LNCaP clone FGC (cell line): ENCODE measurements around the gene AKR1E2.

Experiments
- DNase-seq: peaks from one replicate; pipeline ENCODE4 v3.0.0-alpha.2; 2011; ENCODE audit warnings: low read depth
- H3K4me3 ChIP-seq: 2 replicates; pipeline ENCODE4 v1.5.1; 2011; ENCODE audit warnings: mild to moderate bottlenecking, low read depth, low read length, control low read depth
- TF ChIP-seq, protein P1 (sequence below): IDR thresholded peaks from 2 replicates; pipeline ENCODE4 v1.5.1; 2012; ENCODE audit warnings: mild to moderate bottlenecking; ENCODE audit not compliant: control insufficient read depth, insufficient read depth; ENCODE audit errors: extremely low read depth

The AKR1E2 gene

DNA sequence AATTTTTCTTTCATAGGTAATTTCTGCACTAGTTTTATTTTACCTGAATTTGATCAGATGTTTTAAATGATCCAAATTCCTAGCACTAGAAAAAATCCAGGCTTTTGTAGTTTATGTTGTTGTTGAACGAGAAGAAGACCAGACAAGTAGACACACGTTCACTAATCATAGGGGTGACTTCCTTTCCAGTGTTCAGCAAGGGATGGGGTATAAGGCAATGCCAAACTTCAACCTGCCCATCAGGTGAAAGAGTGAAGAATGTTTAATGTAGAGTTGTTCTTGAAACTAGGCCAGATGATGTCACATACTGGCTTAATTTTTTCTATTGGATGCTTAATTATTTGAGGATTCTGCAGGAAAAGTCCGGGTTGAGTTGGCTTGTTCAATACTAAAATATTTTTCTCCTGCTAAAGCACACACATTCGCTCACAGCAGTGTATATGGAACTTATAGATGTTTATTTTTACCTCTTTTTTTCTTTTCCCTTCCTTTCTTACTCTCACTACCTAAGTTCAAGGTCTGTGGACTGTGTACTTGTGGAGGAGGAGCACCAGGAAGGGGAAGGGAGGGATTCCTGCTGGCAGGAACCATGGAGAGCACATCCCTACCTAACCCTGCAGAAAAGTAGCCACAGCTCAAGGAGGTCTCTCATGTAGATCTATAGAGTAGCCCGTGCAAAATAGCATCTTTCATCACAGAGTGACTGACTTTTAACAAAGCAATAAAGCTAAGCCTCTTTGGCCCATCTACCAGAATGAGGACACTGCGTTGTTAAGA, 23.1 kb upstream of the AKR1E2 start:
- DNase-seq: no peak
- H3K4me3 ChIP-seq: no peak overlapping the region
- TF ChIP-seq, protein P1, sequence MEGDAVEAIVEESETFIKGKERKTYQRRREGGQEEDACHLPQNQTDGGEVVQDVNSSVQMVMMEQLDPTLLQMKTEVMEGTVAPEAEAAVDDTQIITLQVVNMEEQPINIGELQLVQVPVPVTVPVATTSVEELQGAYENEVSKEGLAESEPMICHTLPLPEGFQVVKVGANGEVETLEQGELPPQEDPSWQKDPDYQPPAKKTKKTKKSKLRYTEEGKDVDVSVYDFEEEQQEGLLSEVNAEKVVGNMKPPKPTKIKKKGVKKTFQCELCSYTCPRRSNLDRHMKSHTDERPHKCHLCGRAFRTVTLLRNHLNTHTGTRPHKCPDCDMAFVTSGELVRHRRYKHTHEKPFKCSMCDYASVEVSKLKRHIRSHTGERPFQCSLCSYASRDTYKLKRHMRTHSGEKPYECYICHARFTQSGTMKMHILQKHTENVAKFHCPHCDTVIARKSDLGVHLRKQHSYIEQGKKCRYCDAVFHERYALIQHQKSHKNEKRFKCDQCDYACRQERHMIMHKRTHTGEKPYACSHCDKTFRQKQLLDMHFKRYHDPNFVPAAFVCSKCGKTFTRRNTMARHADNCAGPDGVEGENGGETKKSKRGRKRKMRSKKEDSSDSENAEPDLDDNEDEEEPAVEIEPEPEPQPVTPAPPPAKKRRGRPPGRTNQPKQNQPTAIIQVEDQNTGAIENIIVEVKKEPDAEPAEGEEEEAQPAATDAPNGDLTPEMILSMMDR: no peak

DNA sequence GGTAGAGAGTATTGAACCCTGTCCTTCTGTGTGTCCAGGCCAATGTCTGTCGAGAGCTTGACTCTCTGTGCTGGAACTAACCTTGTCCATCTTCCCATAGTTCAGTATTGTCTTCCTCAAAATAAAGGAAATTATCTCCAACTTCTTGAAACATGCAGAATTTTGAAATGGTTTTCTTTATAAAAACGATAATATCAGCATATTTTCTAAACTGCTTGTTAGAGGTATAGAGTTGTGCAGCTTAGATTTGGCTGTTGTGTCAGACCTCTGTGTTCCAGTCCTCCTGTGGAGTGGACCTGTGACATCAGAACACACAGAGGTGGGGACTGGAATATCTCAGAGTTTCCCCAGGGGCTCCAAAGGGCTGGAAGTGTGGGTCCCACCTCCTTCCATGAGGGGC, 22.2 kb upstream of the AKR1E2 start:
- TF ChIP-seq, protein P1: no peak
- no peak overlapping the region for H3K4me3 ChIP-seq
- no peak for DNase-seq

DNA sequence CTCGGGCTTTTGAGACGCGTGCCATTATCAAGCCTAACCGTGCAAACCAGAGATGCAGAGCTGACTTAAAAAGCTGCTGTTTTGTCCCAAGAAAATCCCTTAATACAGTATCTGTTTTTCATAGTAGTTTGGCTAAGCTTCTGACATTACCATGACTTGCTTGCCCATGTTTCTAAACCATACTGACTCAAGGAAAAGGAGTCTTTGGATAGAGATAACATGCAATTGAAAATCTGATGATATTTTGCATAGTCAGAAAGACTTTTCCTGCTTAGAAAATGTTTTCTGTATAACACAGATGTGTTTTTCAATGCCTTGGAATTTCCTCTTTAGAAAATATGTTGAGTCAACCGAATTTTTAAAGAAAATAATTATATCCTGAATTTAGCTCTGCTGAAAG, 21.5 kb upstream of the AKR1E2 start:
- TF ChIP-seq, protein P1: no peak
- DNase-seq: no peak
- H3K4me3 ChIP-seq: no peak overlapping the region

DNA sequence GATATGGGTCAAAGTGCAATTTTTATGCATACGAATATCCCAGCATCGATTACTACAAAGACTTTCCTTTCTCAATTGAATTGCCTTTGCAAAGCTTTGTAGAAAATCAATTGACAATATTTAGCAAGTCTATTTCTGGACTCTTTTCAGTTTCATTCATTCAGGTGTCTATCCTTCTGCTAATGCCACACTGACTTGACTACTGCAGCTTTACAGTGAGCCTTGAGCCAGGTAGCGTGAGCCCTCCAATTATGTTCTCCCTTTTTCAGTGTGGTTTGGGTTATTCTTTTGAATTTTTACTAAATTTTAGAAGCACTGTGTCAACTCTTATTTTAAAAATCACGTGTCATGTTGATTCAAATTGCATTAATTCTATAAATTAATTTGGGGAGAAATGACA, 19.5 kb upstream of the AKR1E2 start:
- H3K4me3 ChIP-seq: no peak overlapping the region
- no peak for DNase-seq
- TF ChIP-seq, protein P1: no peak

DNA sequence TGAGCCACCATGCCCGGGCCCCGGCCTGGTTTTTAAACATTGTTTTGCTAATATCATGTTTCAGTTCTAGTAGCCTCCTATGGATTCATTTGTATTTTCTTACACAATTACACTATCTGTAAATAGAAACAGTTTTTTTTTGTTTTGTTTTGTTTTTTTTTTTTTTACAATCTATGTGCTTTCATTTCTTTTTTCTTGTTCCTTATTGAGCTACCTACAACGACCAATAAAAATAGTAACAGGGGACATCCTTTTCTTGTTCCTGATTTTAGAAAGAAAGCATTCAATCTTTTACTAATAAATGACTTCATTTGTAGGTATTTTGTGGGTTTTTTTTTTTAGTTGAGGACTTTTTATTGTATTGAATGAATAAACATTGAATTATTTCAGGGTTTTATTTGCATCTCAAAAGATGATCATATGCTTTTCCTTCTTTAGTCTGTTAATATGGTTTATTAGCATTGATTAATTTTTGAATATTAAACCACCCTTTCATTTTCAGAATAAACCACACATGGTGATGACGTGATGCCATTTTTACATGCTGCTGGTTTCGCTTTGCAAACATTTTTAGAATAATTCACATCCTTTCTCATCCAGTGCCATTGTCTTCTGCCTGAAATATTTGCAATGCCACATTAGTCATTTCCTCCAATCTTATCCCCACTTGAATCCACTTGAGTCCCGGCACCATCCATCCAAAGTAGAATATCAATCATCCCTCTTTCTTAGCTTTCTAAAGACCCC, 18.1 kb upstream of the AKR1E2 start:
- no peak overlapping the region for H3K4me3 ChIP-seq
- TF ChIP-seq, protein P1: no peak

DNA sequence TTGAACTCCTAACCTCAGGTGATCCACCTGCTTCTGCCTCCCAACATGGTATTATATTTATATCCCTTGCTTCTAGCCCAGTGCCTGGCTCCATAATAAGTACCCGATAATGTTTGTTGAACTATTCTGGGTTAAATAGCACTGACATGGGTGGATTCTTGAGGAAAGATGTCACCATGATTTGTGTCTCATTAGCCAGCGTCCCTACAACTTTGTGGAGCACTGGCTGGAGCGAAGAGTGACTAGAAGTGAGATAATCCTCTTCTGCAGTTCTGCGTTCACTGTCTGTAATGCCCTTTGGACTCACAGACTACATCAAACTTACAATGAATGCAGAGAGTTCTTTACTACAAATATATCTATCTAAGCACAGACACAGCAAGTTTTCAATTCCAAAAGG, 16.9 kb upstream of the AKR1E2 start:
- TF ChIP-seq, protein P1: no peak
- DNase-seq: no peak
- H3K4me3 ChIP-seq: no peak overlapping the region

More for the DNA sequence above, 18.1 kb upstream of the AKR1E2 start:
- no peak for DNase-seq

DNA sequence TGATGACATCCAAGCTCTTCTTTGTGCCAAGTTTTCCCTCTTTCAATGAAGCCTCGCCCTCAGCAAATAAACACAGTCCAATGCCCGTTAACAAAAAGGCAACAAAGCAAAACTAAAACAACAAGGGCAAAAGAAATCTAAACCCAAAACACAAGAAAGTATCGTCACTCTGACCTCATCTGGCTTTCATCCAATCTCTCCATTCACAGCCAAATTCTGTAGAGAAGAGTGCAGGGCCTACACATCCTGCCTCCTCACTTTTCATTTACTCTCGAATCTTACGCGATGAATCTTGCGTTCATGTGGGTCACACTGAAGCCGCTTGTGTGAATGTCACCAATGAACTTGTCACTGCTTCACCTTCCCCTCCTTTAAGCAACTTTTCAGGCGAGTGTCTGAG, 15.9 kb upstream of the AKR1E2 start:
- TF ChIP-seq, protein P1: no peak
- H3K4me3 ChIP-seq: no peak overlapping the region
- DNase-seq: no peak
